Caco-2 (cell line): ENCODE data around the gene UCHL1. TPM values are rescaled to one million over a fixed set of nuclear protein-coding genes. Genes with fewer than 3 reads are reported as not detected.
A peak's percentile ranks its signal among the peaks of the same experiment; 100 is the strongest.

Experiments used
- BruUV-seq: library from RNA; stranded (reverse); fragments of 400-500 nt; replicated peaks from 2 replicates; lab custom pipeline; 2021; lab: Mats Ljungman, UMichigan
- CTCF ChIA-PET: fragments of 300-600 bp; sonication (Branson Sonifier 250); formaldehyde crosslinking; loops from one replicate; lab custom pipeline; 2022; ENCODE audit warnings: antibody characterized with exemption; lab: Charles Lee
- POLR2A ChIA-PET: fragments of 300-600 bp; sonication (Branson Sonifier 250); formaldehyde crosslinking; loops from one replicate; lab custom pipeline; 2022; ENCODE audit warnings: antibody characterized with exemption; lab: Charles Lee
- DNase-seq, 2 experiments: peaks; one replicate each; pipeline versions ENCODE4 v3.0.0 to v3.0.0-alpha.2; 2020 to 2022
- H3K27me3 ChIP-seq: replicated peaks from 2 replicates; pipeline ENCODE4 v1.6.0; 2011; ENCODE audit warnings: low read length; ENCODE audit not compliant: control insufficient read depth, insufficient read depth
- H3K36me3 ChIP-seq: 2 replicates; pipeline ENCODE4 v1.5.1; 2011; ENCODE audit warnings: low read length; ENCODE audit not compliant: control insufficient read depth, insufficient read depth
- H3K4me1 ChIP-seq: fragments of 250-450 bp; sonication (Bioruptor Pico); 2 replicates; pipeline ENCODE4 v1.5.1; 2020; ENCODE audit warnings: mild to moderate bottlenecking
- H3K4me3 ChIP-seq: 2 replicates; pipeline ENCODE4 v1.5.1; 2011; ENCODE audit warnings: low read depth, mild to moderate bottlenecking, control low read depth, low read length
- H3K9me3 ChIP-seq: fragments of 250-450 bp; sonication (Bioruptor Pico); 2 replicates; pipeline ENCODE4 v1.5.1; 2020; ENCODE audit warnings: mild to moderate bottlenecking, moderate library complexity
- H3K27ac Mint-ChIP-seq: one replicate; pipeline ENCODE4 v1.8.0; 2022; ENCODE audit warnings: mixed read lengths; ENCODE audit not compliant: unreplicated experiment
- H3K27me3 Mint-ChIP-seq: one replicate; pipeline ENCODE4 v1.8.0; 2022; ENCODE audit warnings: mixed read lengths; ENCODE audit not compliant: insufficient read depth, unreplicated experiment
- H3K36me3 Mint-ChIP-seq: one replicate; pipeline ENCODE4 v1.8.0; 2022; ENCODE audit warnings: mild to moderate bottlenecking, mixed read lengths; ENCODE audit not compliant: insufficient read depth, unreplicated experiment
- H3K4me1 Mint-ChIP-seq: one replicate; pipeline ENCODE4 v1.8.0; 2022; ENCODE audit warnings: low read depth, mixed read lengths; ENCODE audit not compliant: unreplicated experiment
- H3K4me3 Mint-ChIP-seq: one replicate; pipeline ENCODE4 v1.8.0; 2022; ENCODE audit warnings: mild to moderate bottlenecking, moderate library complexity, mixed read lengths; ENCODE audit not compliant: unreplicated experiment
- H3K9me3 Mint-ChIP-seq: one replicate; pipeline ENCODE4 v1.8.0; 2022; ENCODE audit warnings: mixed read lengths; ENCODE audit not compliant: unreplicated experiment
- intact Hi-C: fragments of 100-400 bp; cut with micrococcal nuclease; formaldehyde crosslinking; loops from one replicate; pipeline ENCODE4 v1.10.0; 2022; ENCODE audit not compliant: unreplicated experiment
- total RNA-seq: library from RNA; stranded (reverse); gene quantifications from 2 replicates; pipeline ENCODE4 v1.2.3, GENCODE V29; 2022
- TF ChIP-seq, protein P1 (sequence below), 2 experiments: fragments of 200-600 bp in 1 of 2; IDR thresholded peaks; 1 replicate in 1 of 2; 2 replicates in 1 of 2; pipeline versions ENCODE4 v1.5.1 to v1.8.0; 2011 to 2022; ENCODE audit warnings: antibody characterized with exemption in 1 of 2, control low read depth in 1 of 2, inconsistent platforms in 1 of 2, low read depth in 1 of 2, low read length in 1 of 2, mild to moderate bottlenecking in 1 of 2, moderate library complexity in 1 of 2; ENCODE audit not compliant: insufficient read depth in 1 of 2, severe bottlenecking in 1 of 2, unreplicated experiment in 1 of 2

UCHL1 gene
- total RNA-seq, 1 experiment from 2014 or later = 233 TPM

DNA sequence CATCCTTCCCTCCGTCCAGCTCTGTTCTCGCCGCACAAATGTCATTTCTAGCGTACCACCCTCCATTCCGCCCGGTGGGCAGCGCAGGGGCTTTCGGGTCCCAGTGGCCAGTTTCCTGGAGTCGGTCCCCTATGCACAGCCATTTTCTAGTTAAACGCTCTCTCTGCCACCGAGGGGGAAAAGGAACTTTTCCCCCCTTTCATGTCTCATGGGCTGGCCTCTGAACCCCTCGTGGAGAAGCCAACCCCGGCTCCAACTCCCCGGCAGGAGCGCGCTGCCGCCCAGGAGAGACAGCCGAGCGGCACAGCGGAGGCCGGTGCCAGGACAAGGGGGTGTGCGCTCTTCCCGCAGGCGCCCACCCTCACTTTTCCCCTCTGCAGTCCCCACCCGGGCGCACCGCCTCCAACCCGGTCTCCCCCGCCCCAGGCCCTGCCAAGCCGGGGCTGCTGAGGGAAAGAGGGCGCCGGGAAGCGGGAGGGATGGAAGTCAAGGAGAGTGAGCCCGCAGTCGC, 43.0 kb upstream of the UCHL1 start:
- Mint-ChIP-seq H3K9me3 (peaks cover 3% of the 10 kb centered on the region), H3K27ac (peak overlapping the region; percentile 93), H3K4me1 (peaks cover 15% of the 10 kb centered on the region), H3K27me3 (no peaks in the 10 kb centered on the region), H3K4me3 (peak overlapping the region; percentile 99), H3K36me3 (peaks cover 23% of the 10 kb centered on the region)
- TF ChIP-seq, protein P1, sequence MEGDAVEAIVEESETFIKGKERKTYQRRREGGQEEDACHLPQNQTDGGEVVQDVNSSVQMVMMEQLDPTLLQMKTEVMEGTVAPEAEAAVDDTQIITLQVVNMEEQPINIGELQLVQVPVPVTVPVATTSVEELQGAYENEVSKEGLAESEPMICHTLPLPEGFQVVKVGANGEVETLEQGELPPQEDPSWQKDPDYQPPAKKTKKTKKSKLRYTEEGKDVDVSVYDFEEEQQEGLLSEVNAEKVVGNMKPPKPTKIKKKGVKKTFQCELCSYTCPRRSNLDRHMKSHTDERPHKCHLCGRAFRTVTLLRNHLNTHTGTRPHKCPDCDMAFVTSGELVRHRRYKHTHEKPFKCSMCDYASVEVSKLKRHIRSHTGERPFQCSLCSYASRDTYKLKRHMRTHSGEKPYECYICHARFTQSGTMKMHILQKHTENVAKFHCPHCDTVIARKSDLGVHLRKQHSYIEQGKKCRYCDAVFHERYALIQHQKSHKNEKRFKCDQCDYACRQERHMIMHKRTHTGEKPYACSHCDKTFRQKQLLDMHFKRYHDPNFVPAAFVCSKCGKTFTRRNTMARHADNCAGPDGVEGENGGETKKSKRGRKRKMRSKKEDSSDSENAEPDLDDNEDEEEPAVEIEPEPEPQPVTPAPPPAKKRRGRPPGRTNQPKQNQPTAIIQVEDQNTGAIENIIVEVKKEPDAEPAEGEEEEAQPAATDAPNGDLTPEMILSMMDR (IDR thresholded peaks at IDR 0.05; ENCODE audit: insufficient read depth in 1 of 2, low read depth in 1 of 2, low read length in 1 of 2, severe bottlenecking in 1 of 2, unreplicated experiment in 1 of 2) = no peak
- H3K9me3 ChIP-seq = no peaks in the 10 kb centered on the region
- BruUV-seq = no TSS peak
- peak overlapping the region; percentile 91 for H3K4me3 ChIP-seq
- no peaks in the 10 kb centered on the region for H3K36me3 ChIP-seq
- intact Hi-C loops = loop anchor here (1.0 to 10.0 kb wide), 6 partner anchors 37 to 469 kb away; partner anchors contain the start of gene NSUN7
- DNase-seq = peak in 1 of 2 experiments; percentile 21
- H3K4me1 ChIP-seq = peaks cover 33% of the 10 kb centered on the region
- POLR2A ChIA-PET = interaction anchor here (0.6 to 1.0 kb wide), 3 partner anchors 44 to 282 kb away, joined by 3 to 5 read pairs (median 4); partner anchors contain the start of gene UCHL1
- CTCF ChIA-PET = interaction anchor here (0.6 to 1.8 kb wide), 26 partner anchors 26 to 1765 kb away, joined by 3 to 17 read pairs (median 4); partner anchors contain the start of gene UCHL1
- H3K27me3 ChIP-seq = no peaks in the 10 kb centered on the region

DNA sequence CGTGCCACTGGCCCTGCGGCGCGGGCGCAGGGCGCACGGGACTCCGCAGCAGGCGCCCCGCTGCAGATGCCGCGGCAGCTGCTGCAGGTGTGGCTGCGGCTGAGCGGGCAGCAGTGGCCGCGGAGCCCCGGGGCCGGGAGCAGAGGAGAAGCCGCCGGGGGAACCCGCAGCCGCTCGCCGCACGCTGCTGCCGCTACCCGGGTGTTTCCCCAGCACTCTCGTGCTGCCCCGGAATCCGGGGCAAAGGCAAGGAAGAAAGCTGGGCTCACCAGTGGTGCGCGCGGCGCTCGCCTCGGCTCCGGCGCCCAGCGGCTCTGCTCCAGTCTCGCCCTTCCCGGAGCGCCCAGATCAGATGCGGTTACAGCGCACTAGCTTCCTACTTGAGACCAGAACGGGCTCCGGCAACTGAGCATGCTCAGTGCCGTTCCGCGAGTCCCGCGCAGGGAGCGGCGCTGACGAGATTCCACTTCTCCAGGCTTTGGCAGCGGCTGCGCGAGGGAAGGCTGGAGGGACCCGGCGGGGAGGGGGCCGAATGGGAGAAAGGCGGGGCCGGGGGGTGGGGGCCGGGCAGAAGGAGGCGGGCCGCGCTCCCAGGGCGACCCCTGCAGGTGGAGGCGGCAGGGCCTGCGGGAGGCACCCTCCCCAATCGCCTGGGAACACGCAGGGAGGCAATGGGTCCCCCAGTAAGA, 42.4 kb upstream of the UCHL1 start, which contains the start of gene APBB2:
TSS of gene APBB2 (minus strand) at position 407 of the 689 bp plus-strand sequence. CDS start 181,288 bp downstream, outside the sequence.
- Histone ChIP-seq H3K4me1 (peaks cover 27% of the 10 kb centered on the region), H3K9me3 (no peaks in the 10 kb centered on the region), H3K36me3 (no peaks in the 10 kb centered on the region), H3K4me3 (peak within 1 kb of the TSS; percentile 91), H3K27me3 (no peaks in the 10 kb centered on the region)
- POLR2A ChIA-PET = interaction anchor here (0.6 to 1.0 kb wide), 4 partner anchors 43 to 283 kb away, joined by 3 to 5 read pairs (median 4); partner anchors contain the start of gene UCHL1
- Mint-ChIP-seq H3K4me3 (peak within 1 kb of the TSS; percentile 99), H3K27me3 (no peaks in the 10 kb centered on the region), H3K9me3 (no peaks in the 10 kb centered on the region), H3K27ac (peak within 1 kb of the TSS; percentile 93), H3K36me3 (peaks cover 23% of the 10 kb centered on the region), H3K4me1 (peaks cover 9% of the 10 kb centered on the region)
- intact Hi-C loops = loop anchor here (1.0 to 10.0 kb wide), 4 partner anchors 137 to 469 kb away; partner anchors contain the start of gene NSUN7
- TF ChIP-seq, protein P1 (IDR thresholded peaks at IDR 0.05; ENCODE audit: insufficient read depth in 1 of 2, low read depth in 1 of 2, low read length in 1 of 2, severe bottlenecking in 1 of 2, unreplicated experiment in 1 of 2) = peak; percentile 82 to 94
- no TSS peak for BruUV-seq
- CTCF ChIA-PET = interaction anchor here (0.6 to 1.5 kb wide), 35 partner anchors 27 to 1766 kb away, joined by 3 to 17 read pairs (median 4); partner anchors contain the start of gene UCHL1
- peak; percentile 96 for DNase-seq

DNA sequence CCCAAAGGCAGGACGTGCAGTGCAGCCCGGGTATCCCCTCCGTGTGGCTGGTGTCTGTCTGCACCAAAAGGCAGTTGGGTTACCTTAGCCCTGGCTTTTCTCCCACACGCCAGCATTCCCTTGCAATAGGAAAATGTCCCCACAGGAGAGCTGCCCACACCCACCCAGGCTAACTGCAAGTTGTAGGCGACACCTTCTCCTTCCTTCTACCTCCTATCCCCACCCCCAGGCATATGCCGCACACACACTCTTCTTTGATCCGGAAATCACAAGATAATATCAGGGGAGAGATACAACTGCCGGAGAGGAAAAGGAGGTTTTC, 41.9 kb upstream of the UCHL1 start:
- H3K4me1 ChIP-seq = peaks cover 24% of the 10 kb centered on the region

More for the DNA sequence above, 41.9 kb upstream of the UCHL1 start:
- no peaks in the 10 kb centered on the region for H3K9me3 ChIP-seq
- ChIA-PET CTCF (interaction anchor here (0.6 to 1.5 kb wide), 14 partner anchors 27 to 374 kb away, joined by 3 to 17 read pairs (median 5); partner anchors contain the start of gene UCHL1), POLR2A (interaction anchor here (0.7 to 1.0 kb wide), 3 partner anchors 43 to 283 kb away, joined by 3 to 5 read pairs (median 4); partner anchors contain the start of gene UCHL1)
- H3K36me3 ChIP-seq = no peaks in the 10 kb centered on the region
- peaks cover 23% of the 10 kb centered on the region for H3K36me3 Mint-ChIP-seq
- no peaks in the 10 kb centered on the region for H3K9me3 Mint-ChIP-seq
- TF ChIP-seq, protein P1 (IDR thresholded peaks at IDR 0.05; ENCODE audit: insufficient read depth in 1 of 2, low read depth in 1 of 2, low read length in 1 of 2, severe bottlenecking in 1 of 2, unreplicated experiment in 1 of 2) = no peak
- peaks cover 6% of the 10 kb centered on the region for H3K4me1 Mint-ChIP-seq
- peak overlapping the region; percentile 66 for H3K27ac Mint-ChIP-seq
- H3K27me3 Mint-ChIP-seq = no peaks in the 10 kb centered on the region
- peak overlapping the region; percentile 91 for H3K4me3 ChIP-seq
- no peaks in the 10 kb centered on the region for H3K27me3 ChIP-seq
- intact Hi-C loops = loop anchor here (1.0 to 10.0 kb wide), 4 partner anchors 137 to 470 kb away; partner anchors contain the start of gene NSUN7
- BruUV-seq = no TSS peak
- no peak for DNase-seq
- peak overlapping the region; percentile 99 for H3K4me3 Mint-ChIP-seq
